Measurements from ENCODE around the gene LCN6. TPM values are rescaled to one million over a fixed set of nuclear protein-coding genes. Genes with fewer than 3 reads are reported as not detected.
"Not testable (repeated sequence)": the region's sequence is repeated elsewhere in the genome, so short reads cannot be mapped to it uniquely, and the experiment has no call there.

Gene LCN6
- total RNA-seq, 3 donors from 2014 or later, result 1.0 to 8.5 (median 4.7) TPM

GRCh38 chr9:136789523-136789937 lies 41.2 kb upstream of the LCN6 start:
- DNase-seq, result no peak
- Histone ChIP-seq H3K36me3 (ENCODE audit: low read depth) (peaks cover 3% of the 10 kb centered on the region), H3K4me1 (ENCODE audit: low read depth) (peaks cover 49% of the 10 kb centered on the region), H3K4me3 (no peak overlapping the region), H3K9me3 (no peaks in the 10 kb centered on the region)
- TF ChIP-seq, protein P1, sequence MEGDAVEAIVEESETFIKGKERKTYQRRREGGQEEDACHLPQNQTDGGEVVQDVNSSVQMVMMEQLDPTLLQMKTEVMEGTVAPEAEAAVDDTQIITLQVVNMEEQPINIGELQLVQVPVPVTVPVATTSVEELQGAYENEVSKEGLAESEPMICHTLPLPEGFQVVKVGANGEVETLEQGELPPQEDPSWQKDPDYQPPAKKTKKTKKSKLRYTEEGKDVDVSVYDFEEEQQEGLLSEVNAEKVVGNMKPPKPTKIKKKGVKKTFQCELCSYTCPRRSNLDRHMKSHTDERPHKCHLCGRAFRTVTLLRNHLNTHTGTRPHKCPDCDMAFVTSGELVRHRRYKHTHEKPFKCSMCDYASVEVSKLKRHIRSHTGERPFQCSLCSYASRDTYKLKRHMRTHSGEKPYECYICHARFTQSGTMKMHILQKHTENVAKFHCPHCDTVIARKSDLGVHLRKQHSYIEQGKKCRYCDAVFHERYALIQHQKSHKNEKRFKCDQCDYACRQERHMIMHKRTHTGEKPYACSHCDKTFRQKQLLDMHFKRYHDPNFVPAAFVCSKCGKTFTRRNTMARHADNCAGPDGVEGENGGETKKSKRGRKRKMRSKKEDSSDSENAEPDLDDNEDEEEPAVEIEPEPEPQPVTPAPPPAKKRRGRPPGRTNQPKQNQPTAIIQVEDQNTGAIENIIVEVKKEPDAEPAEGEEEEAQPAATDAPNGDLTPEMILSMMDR (IDR thresholded peaks at IDR 0.05), result no peak
- intact Hi-C loops (cut with DNase I, micrococcal nuclease), result loop anchor here in 1 of 2 donors (5.0 kb wide), 1 partner anchor 238 kb away; the partner anchor contains the start of gene ABCA2
- no peak for ATAC-seq

GRCh38 chr9:136788644-136789522 lies 40.6 kb upstream of the LCN6 start:
- not testable (repeated sequence) for H3K9me3 ChIP-seq; ATAC-seq; H3K36me3 ChIP-seq (ENCODE audit: low read depth); H3K4me3 ChIP-seq
- intact Hi-C loops (cut with DNase I, micrococcal nuclease), result loop anchor here in 1 of 2 donors (5.0 kb wide), 1 partner anchor 238 kb away; the partner anchor contains the start of gene ABCA2
- H3K4me1 ChIP-seq (ENCODE audit: low read depth), result peaks cover 46% of the 10 kb centered on the region
- peak; percentile 55 to 75 (median 62) for DNase-seq

- Histone ChIP-seq H3K9me3 (no peaks in the 10 kb centered on the region), H3K4me1 (ENCODE audit: low read depth) (peaks cover 38% of the 10 kb centered on the region), H3K36me3 (ENCODE audit: low read depth) (peaks cover 3% of the 10 kb centered on the region), H3K4me3 (no peak overlapping the region)
- TF ChIP-seq, protein P1 (IDR thresholded peaks at IDR 0.05), result peak; percentile 56
- ATAC-seq (peak; percentile 13), DNase-seq (peak; percentile 76 to 88 (median 80))
- intact Hi-C loops (cut with DNase I, micrococcal nuclease), result loop anchor here in 1 of 2 donors (5.0 kb wide), 1 partner anchor 239 kb away; the partner anchor contains the start of gene ABCA2
These were observed 39.5 kb upstream of the LCN6 start for GRCh38 chr9:136787690-136788400.

GRCh38 chr9:136786983-136787382 lies 38.7 kb upstream of the LCN6 start:
- not testable (repeated sequence) for H3K9me3 ChIP-seq; H3K4me3 ChIP-seq; ATAC-seq; H3K36me3 ChIP-seq (ENCODE audit: low read depth)
- intact Hi-C loops (cut with DNase I, micrococcal nuclease), result loop anchor here in 1 of 2 donors (5.0 kb wide), 1 partner anchor 240 kb away; the partner anchor contains the start of gene ABCA2
- peaks cover 31% of the 10 kb centered on the region for H3K4me1 ChIP-seq (ENCODE audit: low read depth)
- peak in 1 of 3 donors; percentile 69 for DNase-seq

- intact Hi-C loops (cut with DNase I, micrococcal nuclease), result loop anchor here in 1 of 2 donors (5.0 kb wide), 1 partner anchor 241 kb away; the partner anchor contains the start of gene ABCA2
- ATAC-seq (no peak), DNase-seq (no peak)
- no peak overlapping the region for H3K4me3 ChIP-seq
- H3K4me1 ChIP-seq (ENCODE audit: low read depth), result peaks cover 26% of the 10 kb centered on the region
- H3K9me3 ChIP-seq, result no peaks in the 10 kb centered on the region
- H3K36me3 ChIP-seq (ENCODE audit: low read depth), result peaks cover 3% of the 10 kb centered on the region
- TF ChIP-seq, protein P1 (IDR thresholded peaks at IDR 0.05), result no peak
These were observed 38.1 kb upstream of the LCN6 start for GRCh38 chr9:136786451-136786850.

DNA sequence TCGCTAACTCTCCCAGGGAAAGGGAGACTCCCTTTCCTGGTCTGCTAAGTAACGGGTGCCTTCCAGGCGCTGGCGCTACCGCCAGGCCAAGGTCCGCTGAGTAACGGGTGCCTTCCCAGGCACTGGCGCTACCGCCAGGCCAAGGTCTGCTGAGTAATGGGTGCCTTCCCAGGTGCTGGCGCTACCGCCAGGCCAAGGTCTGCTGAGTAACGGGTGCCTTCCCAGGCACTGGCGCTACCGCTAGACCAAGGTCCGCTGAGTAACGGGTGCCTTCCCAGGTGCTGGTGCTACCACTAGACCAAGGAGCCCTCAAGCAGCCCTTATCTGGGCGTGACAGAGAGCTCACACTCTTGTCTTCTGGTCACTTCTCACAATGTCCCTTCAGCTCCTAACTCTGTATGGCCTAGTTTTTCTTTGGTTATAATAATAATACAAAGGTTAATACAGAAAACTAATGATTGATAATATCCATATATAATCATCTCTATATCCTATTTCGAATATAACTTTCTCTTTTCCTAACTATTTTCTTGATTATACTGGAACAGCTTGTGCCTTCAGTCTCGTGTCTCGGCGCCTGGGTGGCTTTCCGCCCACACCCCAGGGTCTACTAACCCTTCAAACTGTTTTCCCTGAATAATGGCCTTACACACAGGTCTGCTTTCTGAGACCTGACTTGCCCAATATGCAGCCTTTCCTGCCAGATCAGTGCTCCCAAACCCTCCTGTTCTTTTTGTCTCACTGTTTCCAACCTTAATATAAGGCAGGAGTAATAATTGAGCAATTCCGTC lies 37.4 kb upstream of the LCN6 start:
- not testable (repeated sequence) for H3K4me3 ChIP-seq; H3K9me3 ChIP-seq; H3K36me3 ChIP-seq (ENCODE audit: low read depth); DNase-seq
- peak; percentile 44 for ATAC-seq
- intact Hi-C loops (cut with DNase I, micrococcal nuclease), result loop anchor here in 1 of 2 donors (5.0 kb wide), 1 partner anchor 242 kb away; the partner anchor contains the start of gene ABCA2
- H3K4me1 ChIP-seq (ENCODE audit: low read depth), result peaks cover 26% of the 10 kb centered on the region
